OCI-LY1 (cell line): Measurements from ENCODE around the gene NOXA1.

ENCODE experiments used
- H2AFZ ChIP-seq: fragments of 200-600 bp; sonication (generic), shearing (Covaris generic); 2 replicates; pipeline ENCODE4 v1.6.0; 2014; ENCODE audit warnings: antibody characterized with exemption, mild to moderate bottlenecking, low read length
- H3F3A ChIP-seq: fragments of 200-600 bp; sonication (generic), shearing (Covaris generic); 2 replicates; pipeline ENCODE4 v1.6.0; 2014; ENCODE audit warnings: mild to moderate bottlenecking, antibody characterized with exemption, low read length, moderate library complexity; ENCODE audit not compliant: insufficient read depth
- H3K27ac ChIP-seq: fragments of 200-600 bp; sonication (generic); 2 replicates; pipeline ENCODE4 v1.5.1; 2014; ENCODE audit warnings: low read length, mixed run types, mild to moderate bottlenecking, low read depth; ENCODE audit not compliant: poor library complexity, severe bottlenecking
- H3K27me3 ChIP-seq: fragments of 200-600 bp; sonication (generic); 2 replicates; pipeline ENCODE4 v1.6.0; 2014; ENCODE audit warnings: antibody characterized with exemption, mild to moderate bottlenecking, low read length, moderate library complexity; ENCODE audit not compliant: insufficient read depth
- H3K36me3 ChIP-seq: fragments of 200-600 bp; sonication (generic); 2 replicates; pipeline ENCODE4 v1.6.1; 2014; ENCODE audit warnings: mild to moderate bottlenecking, antibody characterized with exemption, low read length, moderate library complexity, mixed read lengths; ENCODE audit not compliant: insufficient read depth
- H3K4me1 ChIP-seq: fragments of 200-600 bp; sonication (generic); 2 replicates; pipeline ENCODE4 v1.5.1; 2014; ENCODE audit warnings: mild to moderate bottlenecking, low read length, moderate library complexity; ENCODE audit not compliant: insufficient read depth, severe bottlenecking
- H3K4me2 ChIP-seq: fragments of 200-600 bp; sonication (generic), shearing (Covaris generic); 2 replicates; pipeline ENCODE4 v1.6.1; 2014; ENCODE audit warnings: low read length
- H3K4me3 ChIP-seq: fragments of 200-600 bp; sonication (generic); 2 replicates; pipeline ENCODE4 v1.5.1; 2014; ENCODE audit warnings: low read length, low read depth, mild to moderate bottlenecking, mixed read lengths; ENCODE audit not compliant: poor library complexity, severe bottlenecking
- H3K79me2 ChIP-seq: fragments of 200-600 bp; shearing (Covaris generic); 2 replicates; pipeline ENCODE4 v1.6.1; 2016; ENCODE audit warnings: mixed run types, low read length, mixed read lengths; ENCODE audit not compliant: insufficient read depth
- H3K9ac ChIP-seq: fragments of 200-600 bp; sonication (generic), shearing (Covaris generic); 2 replicates; pipeline ENCODE4 v1.6.1; 2014; ENCODE audit warnings: mild to moderate bottlenecking, low read length, mixed read lengths
- H3K9me2 ChIP-seq: fragments of 200-600 bp; sonication (generic), shearing (Covaris generic); 2 replicates; pipeline ENCODE4 v1.6.1; 2014; ENCODE audit warnings: low read depth, mild to moderate bottlenecking, low read length, mixed read lengths
- H3K9me3 ChIP-seq: fragments of 200-600 bp; shearing (Covaris generic); 2 replicates; pipeline ENCODE4 v1.6.1; 2014; ENCODE audit warnings: low read length, mixed read lengths
- H4K20me1 ChIP-seq: fragments of 200-600 bp; sonication (generic), shearing (Covaris generic); 2 replicates; pipeline ENCODE4 v1.6.0; 2016; ENCODE audit warnings: mild to moderate bottlenecking, low read length; ENCODE audit not compliant: insufficient read depth
- CTCF ChIP-seq: fragments of 200-600 bp; sonication (generic), shearing (Covaris generic); IDR thresholded peaks from 2 replicates; pipeline ENCODE4 v1.5.1; 2017; ENCODE audit warnings: mild to moderate bottlenecking, antibody characterized with exemption, low read length, moderate library complexity, mixed read lengths
- EZH2 ChIP-seq: fragments of 200-600 bp; sonication (generic), shearing (Covaris generic); IDR thresholded peaks from 2 replicates; pipeline ENCODE4 v1.8.0; 2017; ENCODE audit warnings: borderline replicate concordance, mixed run types, mild to moderate bottlenecking, antibody characterized with exemption, low read length, moderate library complexity, mixed read lengths

The NOXA1 gene

DNA sequence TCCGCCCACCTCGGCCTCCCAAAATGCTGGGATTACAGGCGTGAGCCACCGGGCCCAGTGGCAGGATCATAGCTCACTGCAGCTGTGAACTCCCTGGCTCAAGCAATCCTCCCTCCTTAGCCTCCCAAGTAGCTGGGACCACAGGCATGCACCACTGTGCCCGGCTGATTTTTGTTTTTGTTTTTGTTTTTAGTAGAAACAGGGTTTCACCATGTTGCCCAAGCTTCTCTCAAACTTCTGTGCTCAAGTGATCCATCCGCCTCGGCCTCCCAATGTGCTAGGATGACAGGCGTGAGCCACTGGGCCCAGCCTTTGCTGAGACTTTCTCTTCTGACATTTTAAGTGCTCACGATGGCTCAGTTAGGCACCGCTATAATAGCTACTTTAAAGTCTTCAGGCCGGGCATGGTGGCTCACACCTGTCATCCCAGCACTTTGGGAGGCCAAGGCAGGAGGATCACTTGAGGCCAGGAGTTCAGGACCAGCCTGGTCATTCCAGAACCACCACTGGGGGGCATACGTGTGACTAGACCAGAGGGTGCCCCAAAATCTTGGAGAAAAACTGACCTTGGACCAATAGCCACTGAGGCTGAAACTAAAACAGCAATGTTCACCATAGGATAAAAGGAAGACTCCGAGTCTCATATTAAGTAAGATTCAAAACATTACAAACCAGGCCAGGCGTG is 21.1 kb downstream of the NOXA1 start:
- no peak for TF ChIP-seq EZH2
- TF ChIP-seq CTCF: no peak
- H3K27ac ChIP-seq: no peak overlapping the region

DNA sequence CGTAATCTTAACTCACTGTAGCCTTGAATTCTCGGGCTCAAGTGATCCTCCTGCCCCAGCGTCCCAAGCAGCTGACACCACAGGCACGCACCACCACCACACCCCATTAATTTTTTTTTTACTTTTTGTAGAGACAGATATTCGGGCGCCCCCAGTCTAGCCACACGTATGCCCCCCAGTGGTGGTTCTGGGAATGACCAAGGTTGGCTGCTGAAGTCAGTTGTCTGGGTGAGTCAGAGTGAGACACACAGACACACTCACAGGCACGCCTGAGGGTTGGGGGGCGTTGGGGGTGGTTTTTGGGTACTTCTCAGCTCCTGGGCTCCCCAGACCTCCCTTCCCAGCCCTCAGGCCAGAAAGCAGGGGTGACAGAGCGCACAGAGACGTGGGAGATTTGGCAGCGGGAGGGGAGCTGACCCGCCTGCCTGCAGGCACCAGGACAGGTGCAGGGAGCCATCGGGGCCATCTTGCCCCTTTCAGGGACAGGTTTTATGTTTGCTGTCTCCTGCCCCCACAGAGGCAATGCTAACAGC is 22.1 kb downstream of the NOXA1 start:
- Histone ChIP-seq H3K4me1 (peaks cover 2% of the 10 kb centered on the region), H2AFZ (no peak overlapping the region), H3K79me2 (no peaks in the 10 kb centered on the region), H3K9me2 (no peaks in the 10 kb centered on the region), H3F3A (no peaks in the 10 kb centered on the region), H3K4me3 (no peak overlapping the region), H3K36me3 (0 out of 2 replicates have a peak, but pooled peaks cover 4% of the 10 kb centered on the region), H3K9ac (no peak overlapping the region), H3K27me3 (no peaks in the 10 kb centered on the region; the same call in 1 of the 2 replicates), H3K9me3 (no peaks in the 10 kb centered on the region), H3K27ac (no peak overlapping the region), H3K4me2 (no peak overlapping the region), H4K20me1 (no peaks in the 10 kb centered on the region)
- peak; percentile 84 for TF ChIP-seq CTCF
- no peak for TF ChIP-seq EZH2

More for the DNA sequence above, 21.1 kb downstream of the NOXA1 start:
- Histone ChIP-seq H3K4me2 (no peak overlapping the region), H4K20me1 (no peaks in the 10 kb centered on the region), H3K27me3 (no peaks in the 10 kb centered on the region; the same call in 1 of the 2 replicates), H3K79me2 (no peaks in the 10 kb centered on the region), H3K9me2 (no peaks in the 10 kb centered on the region), H3K9ac (no peak overlapping the region), H3K9me3 (no peaks in the 10 kb centered on the region), H2AFZ (no peak overlapping the region), H3F3A (no peaks in the 10 kb centered on the region), H3K4me1 (peaks cover 2% of the 10 kb centered on the region), H3K4me3 (no peak overlapping the region), H3K36me3 (no peaks in the 10 kb centered on the region)

DNA sequence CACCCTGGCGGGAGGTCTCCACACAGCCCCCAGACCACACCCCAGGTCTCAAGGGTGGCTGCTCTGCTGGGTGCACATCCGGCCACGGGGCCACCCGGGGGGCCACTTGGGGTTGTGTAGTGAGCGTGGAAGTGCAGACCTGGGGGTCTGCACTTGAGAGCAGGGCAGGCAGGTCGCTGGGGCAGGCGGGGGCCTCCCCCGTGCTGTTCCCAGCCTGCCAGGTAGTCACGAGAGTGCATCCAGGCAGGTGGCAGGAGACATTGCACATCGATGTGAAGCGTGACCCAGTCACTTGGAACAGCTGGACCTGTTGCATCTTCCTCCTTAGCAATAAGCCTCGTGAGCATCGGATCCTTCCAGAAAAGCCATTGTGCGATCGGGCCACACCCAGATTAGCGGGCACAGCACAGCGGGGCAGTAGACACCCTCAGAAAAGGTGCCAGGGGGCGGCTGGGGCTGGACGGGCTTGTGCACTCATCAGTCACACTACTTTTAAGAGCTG is 22.8 kb downstream of the NOXA1 start:
- H3F3A ChIP-seq: no peaks in the 10 kb centered on the region
- H2AFZ ChIP-seq: no peak overlapping the region
- H3K27ac ChIP-seq: no peak overlapping the region
- no peaks in the 10 kb centered on the region for H3K9me2 ChIP-seq
- no peak overlapping the region for H3K4me2 ChIP-seq
- no peaks in the 10 kb centered on the region for H3K9me3 ChIP-seq
- no peaks in the 10 kb centered on the region; the same call in 1 of the 2 replicates for H3K27me3 ChIP-seq
- H3K4me1 ChIP-seq: peaks cover 2% of the 10 kb centered on the region
- no peak overlapping the region for H3K9ac ChIP-seq
- H3K4me3 ChIP-seq: no peak overlapping the region
- H4K20me1 ChIP-seq: no peaks in the 10 kb centered on the region
- no peak for TF ChIP-seq CTCF
- TF ChIP-seq EZH2: no peak
- H3K36me3 ChIP-seq: 0 out of 2 replicates have a peak, but pooled peaks cover 4% of the 10 kb centered on the region
- no peaks in the 10 kb centered on the region for H3K79me2 ChIP-seq
